ENCODE measurements around the gene GRM7.

- TF ChIP-seq, protein P1, sequence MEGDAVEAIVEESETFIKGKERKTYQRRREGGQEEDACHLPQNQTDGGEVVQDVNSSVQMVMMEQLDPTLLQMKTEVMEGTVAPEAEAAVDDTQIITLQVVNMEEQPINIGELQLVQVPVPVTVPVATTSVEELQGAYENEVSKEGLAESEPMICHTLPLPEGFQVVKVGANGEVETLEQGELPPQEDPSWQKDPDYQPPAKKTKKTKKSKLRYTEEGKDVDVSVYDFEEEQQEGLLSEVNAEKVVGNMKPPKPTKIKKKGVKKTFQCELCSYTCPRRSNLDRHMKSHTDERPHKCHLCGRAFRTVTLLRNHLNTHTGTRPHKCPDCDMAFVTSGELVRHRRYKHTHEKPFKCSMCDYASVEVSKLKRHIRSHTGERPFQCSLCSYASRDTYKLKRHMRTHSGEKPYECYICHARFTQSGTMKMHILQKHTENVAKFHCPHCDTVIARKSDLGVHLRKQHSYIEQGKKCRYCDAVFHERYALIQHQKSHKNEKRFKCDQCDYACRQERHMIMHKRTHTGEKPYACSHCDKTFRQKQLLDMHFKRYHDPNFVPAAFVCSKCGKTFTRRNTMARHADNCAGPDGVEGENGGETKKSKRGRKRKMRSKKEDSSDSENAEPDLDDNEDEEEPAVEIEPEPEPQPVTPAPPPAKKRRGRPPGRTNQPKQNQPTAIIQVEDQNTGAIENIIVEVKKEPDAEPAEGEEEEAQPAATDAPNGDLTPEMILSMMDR (IDR thresholded peaks at IDR 0.05): no peak
- no peak for TF ChIP-seq EZH2 (IDR thresholded peaks at IDR 0.05; ENCODE audit: borderline replicate concordance, insufficient read depth, low read depth, low read length, poor library complexity, severe bottlenecking)
Observed at GRCh38 chr3:7144697-7145308, 283.9 kb downstream of the GRM7 start.
